ENCODE results near the gene BTN1A1. TPM values are rescaled to one million over a fixed set of nuclear protein-coding genes. Genes with fewer than 3 reads are reported as not detected.
A peak's percentile ranks its signal among the peaks of the same experiment; 100 is the strongest.
"Not testable (repeated sequence)": the region's sequence is repeated elsewhere in the genome, so short reads cannot be mapped to it uniquely, and the experiment has no call there.

The BTN1A1 gene
- polyA plus RNA-seq (ENCODE audit: insufficient read length in 4 of 4) = under 1 TPM; 0.15 to 0.29 (median 0.24) TPM

GRCh38 chr6:26500102-26500501 is at the start of gene BTN1A1:
BTN1A1 (plus strand) TSS chr6:26500303; CDS start chr6:26501287, 984 bp downstream.
- DNase-seq (ENCODE audit: low read depth in 4 of 4, low spot score in 3 of 4) = no peak

- no peak for DNase-seq (ENCODE audit: low read depth in 4 of 4, low spot score in 3 of 4)
These were observed 47.4 kb upstream of the BTN1A1 start for GRCh38 chr6:26452631-26453235.

GRCh38 chr6:26454631-26455030 is 45.5 kb upstream of the BTN1A1 start:
- no peak for DNase-seq (ENCODE audit: low read depth in 4 of 4, low spot score in 3 of 4)

- DNase-seq (ENCODE audit: low read depth in 4 of 4, low spot score in 3 of 4) = no peak
These were observed 44.6 kb upstream of the BTN1A1 start for GRCh38 chr6:26455357-26455970.

- no peak for DNase-seq (ENCODE audit: low read depth in 4 of 4, low spot score in 3 of 4)
These were observed 42.8 kb upstream of the BTN1A1 start for GRCh38 chr6:26457264-26457805.

GRCh38 chr6:26457806-26458688 is 42.1 kb upstream of the BTN1A1 start, which contains the start of gene BTN2A1:
BTN2A1 (plus strand) TSS chr6:26457955; CDS start chr6:26458637, 682 bp downstream.
- peak; percentile 82 to 91 (median 84) for DNase-seq (ENCODE audit: low read depth in 4 of 4, low spot score in 3 of 4)

GRCh38 chr6:26459023-26459810 is 40.9 kb upstream of the BTN1A1 start:
- no peak for DNase-seq (ENCODE audit: low read depth in 4 of 4, low spot score in 3 of 4)

GRCh38 chr6:26461353-26461752 is 38.8 kb upstream of the BTN1A1 start:
- DNase-seq (ENCODE audit: low read depth in 4 of 4, low spot score in 3 of 4) = not testable (repeated sequence)

GRCh38 chr6:26464014-26464413 is 36.1 kb upstream of the BTN1A1 start:
- no peak for DNase-seq (ENCODE audit: low read depth in 4 of 4, low spot score in 3 of 4)

GRCh38 chr6:26464416-26465131 is 35.5 kb upstream of the BTN1A1 start:
- no peak for DNase-seq (ENCODE audit: low read depth in 4 of 4, low spot score in 3 of 4)

- no peak for DNase-seq (ENCODE audit: low read depth in 4 of 4, low spot score in 3 of 4)
These were observed 34.3 kb upstream of the BTN1A1 start for GRCh38 chr6:26465776-26466175.

GRCh38 chr6:26468829-26469228 is 31.3 kb upstream of the BTN1A1 start:
- no peak for DNase-seq (ENCODE audit: low read depth in 4 of 4, low spot score in 3 of 4)

GRCh38 chr6:26470643-26471042 is 29.5 kb upstream of the BTN1A1 start:
- DNase-seq (ENCODE audit: low read depth in 4 of 4, low spot score in 3 of 4) = no peak

- DNase-seq (ENCODE audit: low read depth in 4 of 4, low spot score in 3 of 4) = no peak
These were observed 28.1 kb upstream of the BTN1A1 start for GRCh38 chr6:26471970-26472369.

- DNase-seq (ENCODE audit: low read depth in 4 of 4, low spot score in 3 of 4) = no peak
These were observed 27.4 kb upstream of the BTN1A1 start for GRCh38 chr6:26472549-26473290.

- no peak for DNase-seq (ENCODE audit: low read depth in 4 of 4, low spot score in 3 of 4)
These were observed 26.7 kb upstream of the BTN1A1 start for GRCh38 chr6:26473429-26473757.

GRCh38 chr6:26473758-26474438 is 26.2 kb upstream of the BTN1A1 start:
- peak; percentile 75 to 85 (median 80) for DNase-seq (ENCODE audit: low read depth in 4 of 4, low spot score in 3 of 4)

GRCh38 chr6:26474439-26474881 is 25.6 kb upstream of the BTN1A1 start:
- peak in 2 of 4 donors; percentile 26 to 31 for DNase-seq (ENCODE audit: low read depth in 4 of 4, low spot score in 3 of 4)

Measured in left renal pelvis (tissue), 4 donors.